Right lobe of liver (tissue), 6 donors: ENCODE data around the gene ZNF787. TPM values are rescaled to one million over a fixed set of nuclear protein-coding genes. Genes with fewer than 3 reads are reported as not detected.

Experiments used
- ATAC-seq, 4 donors: fragments of 200-7000 bp; cut with Tn5 transposase; one replicate each; pipeline ENCODE4 v1.9.1; 2020; ENCODE audit warnings: mild to moderate bottlenecking in 4 of 4, moderate library complexity in 4 of 4
- DNase-seq, 3 donors: peaks; one replicate each; pipeline ENCODE4 v3.0.0-alpha.2; 2020
- H3K27ac ChIP-seq, 3 donors: fragments of 200-600 bp; one replicate each; pipeline ENCODE4 v1.8.0; 2022
- H3K27me3 ChIP-seq, 2 donors: fragments of 200-600 bp; one replicate each; pipeline ENCODE4 v1.8.0; 2022
- H3K36me3 ChIP-seq, 4 donors: fragments of 200-600 bp; sonication (generic) in 1 of 4; one replicate each; pipeline versions ENCODE4 v1.5.1 to v1.8.0; 2017 to 2022; ENCODE audit warnings: control low read depth in 1 of 4
- H3K4me1 ChIP-seq, 4 donors: fragments of 200-600 bp; sonication (generic) in 1 of 4; one replicate each; pipeline versions ENCODE4 v1.5.1 to v1.8.0; 2017 to 2022; ENCODE audit warnings: control low read depth in 1 of 4
- H3K4me3 ChIP-seq, 3 donors: fragments of 200-600 bp; one replicate each; pipeline ENCODE4 v1.8.0; 2022
- H3K9me3 ChIP-seq, 4 donors: fragments of 200-600 bp; sonication (generic) in 1 of 4; one replicate each; pipeline versions ENCODE4 v1.5.1 to v1.8.0; 2017 to 2022; ENCODE audit warnings: control low read depth in 1 of 4
- CTCF ChIP-seq, 4 donors: fragments of 200-600 bp in 3 of 4; fragments of 450-650 bp in 1 of 4; IDR thresholded peaks; one replicate each; pipeline versions ENCODE4 v1.5.1 to v1.8.0; 2016 to 2022; ENCODE audit warnings: antibody characterized with exemption in 4 of 4, mild to moderate bottlenecking in 2 of 4
- POLR2A ChIP-seq: fragments of 450-650 bp; IDR thresholded peaks from one replicate; pipeline ENCODE4 v1.6.1; 2017; ENCODE audit warnings: antibody characterized with exemption, mild to moderate bottlenecking
- WGBS: methylation state at CpG from one replicate; pipeline ENCODE4 v1.1.6; 2018; ENCODE audit warnings: low coverage, low lambda C conversion rate; ENCODE audit not compliant: insufficient coverage; ENCODE audit errors: missing lambda C conversion rate; 5-methylcytosine and 5-hydroxymethylcytosine counted together
- intact Hi-C, 2 donors: fragments of 100-400 bp; cut with DNase I; formaldehyde crosslinking; loops; one replicate each; pipeline versions ENCODE4 v1.11.2 to v1.14.1; 2022
- long read RNA-seq: library from polyadenylated mRNA; unstranded; transcript quantifications from one replicate; pipeline ENCODE4 v2.0.0, GENCODE V29; 2019
- total RNA-seq, 6 experiments: library from RNA; depleted of rRNA in 2 of 6; stranded (reverse); fragments of >200 nt in 2 of 6; fragmentation: NEBNext Ultra II Directional in 3 of 6; extraction: Animal tissue kit (Norgen Biotek cat#: 25700) in 3 of 6; gene quantifications; one replicate each; pipeline versions ENCODE4 v1.1.0 to v1.2.4, GENCODE V29; 2016 to 2023
- donor health status: DM: no; HTN: yes; CAD: no.
- donor health status: DM: no; HTN: no; CAD: no.
- donor health status: DM: no; HTN: no; CAD: no.
- donor health status: DM: no; HTN: yes; CAD: no.
- donor health status: DM: no; HTN: yes; CAD: no.

Gene ZNF787
- 10 to 100 TPM; 15.8 to 26.0 (median 22.5) TPM for total RNA-seq
- long read RNA-seq, result 0 reads

GRCh38 chr19:56121180-56122167 lies at the start of gene ZNF787:
Gene ZNF787 (minus strand): TSS chr19:56121295. CDS start chr19:56103217, 18,078 bp downstream.
- WGBS, result 11% methylated on average over 23 of the region's 74 CpGs
- Histone ChIP-seq H3K4me1 (peaks cover 0 to 29% (median 15%) of the 10 kb centered on the region in 4 donors), H3K9me3 (no peaks in the 10 kb centered on the region), H3K4me3 (peak within 1 kb of the TSS; percentile 71 to 91 (median 88)), H3K27me3 (no peaks in the 10 kb centered on the region), H3K36me3 (no peaks in the 10 kb centered on the region), H3K27ac (peak within 1 kb of the TSS; percentile 76 to 93 (median 92))
- ATAC-seq (peak; percentile 85 to 94 (median 88)), DNase-seq (peak; percentile 99)
- intact Hi-C loops, result no loop called here
- TF ChIP-seq POLR2A (peak; percentile 72), CTCF (IDR thresholded peaks at IDR 0.05) (no peak)

GRCh38 chr19:56170261-56170660 lies 49.2 kb upstream of the ZNF787 start:
- no peaks in the 10 kb centered on the region for H3K9me3 ChIP-seq
- intact Hi-C loops, result loop anchor here in 1 of 2 donors (10.0 kb wide), 2 partner anchors 65 to 95 kb away; no protein-coding TSS in a partner anchor
- peaks cover 0 to 4% (median 1%) of the 10 kb centered on the region in 4 donors for H3K4me1 ChIP-seq
- H3K4me3 ChIP-seq, result no peak overlapping the region
- DNase-seq (no peak), ATAC-seq (peak in 3 of 4 donors; percentile 5 to 58 (median 43))
- H3K27ac ChIP-seq, result no peak overlapping the region
- WGBS, result 74% methylated on average over 13 of the region's 14 CpGs
- H3K27me3 ChIP-seq, result no peaks in the 10 kb centered on the region
- H3K36me3 ChIP-seq, result no peaks in the 10 kb centered on the region
- TF ChIP-seq POLR2A (no peak), CTCF (IDR thresholded peaks at IDR 0.05) (no peak)

GRCh38 chr19:56167064-56167578 lies 46.0 kb upstream of the ZNF787 start:
- intact Hi-C loops, result loop anchor here in 1 of 2 donors (10.0 kb wide), 2 partner anchors 62 to 68 kb away; no protein-coding TSS in a partner anchor
- Histone ChIP-seq H3K27ac (no peak overlapping the region), H3K9me3 (no peaks in the 10 kb centered on the region), H3K4me1 (peaks cover 0 to 4% (median 0%) of the 10 kb centered on the region in 4 donors), H3K4me3 (no peak overlapping the region), H3K36me3 (no peaks in the 10 kb centered on the region), H3K27me3 (no peaks in the 10 kb centered on the region)
- ATAC-seq (no peak), DNase-seq (no peak)
- TF ChIP-seq CTCF (IDR thresholded peaks at IDR 0.05) (no peak), POLR2A (no peak)
- WGBS, result 38% methylated on average over 7 of the region's 7 CpGs

- H3K36me3 ChIP-seq, result peaks cover 0 to 13% (median 2%) of the 10 kb centered on the region in 4 donors
- intact Hi-C loops, result loop anchor here in 1 of 2 donors (10.0 kb wide), 2 partner anchors 58 to 72 kb away; no protein-coding TSS in a partner anchor
- DNase-seq (no peak), ATAC-seq (no peak)
- no peaks in the 10 kb centered on the region for H3K4me1 ChIP-seq
- no peak overlapping the region for H3K4me3 ChIP-seq
- no peak for TF ChIP-seq POLR2A
- TF ChIP-seq CTCF (IDR thresholded peaks at IDR 0.05), result no peak
- H3K27ac ChIP-seq, result no peak overlapping the region
- WGBS, result 95% methylated on average over 9 of the region's 13 CpGs
- no peaks in the 10 kb centered on the region for H3K27me3 ChIP-seq
- no peaks in the 10 kb centered on the region for H3K9me3 ChIP-seq
Observed at GRCh38 chr19:56163097-56163496, 42.0 kb upstream of the ZNF787 start.
